GM12892 (cell line): ENCODE data around the gene GPSM1.

Experiments used
- POLR2A ChIP-seq: IDR thresholded peaks from 2 replicates; pipeline ENCODE4 v1.6.1; 2011; ENCODE audit warnings: low read depth, low read length, control low read depth
- POLR2AphosphoS5 ChIP-seq: IDR thresholded peaks from 2 replicates; pipeline ENCODE4 v1.6.1; 2011; ENCODE audit warnings: low read depth, low read length, control low read depth
- TAF1 ChIP-seq: IDR thresholded peaks from 2 replicates; pipeline ENCODE4 v1.6.1; 2011; ENCODE audit warnings: low read depth, mild to moderate bottlenecking, control low read depth, low read length, borderline replicate concordance

- TF ChIP-seq POLR2AphosphoS5 (no peak), POLR2A (no peak), TAF1 (no peak)
Observed at GRCh38 chr9:136333486-136333885, 6.1 kb downstream of the GPSM1 start.
